MM.1S (cell line): ENCODE measurements around the gene SDCCAG8.

Experiments
- DNase-seq: peaks from one replicate; pipeline ENCODE4 v3.0.0-alpha.2; 2015
- H2AFZ ChIP-seq: fragments of 300-600 bp; sonication (generic); 2 replicates; pipeline ENCODE4 v1.6.0; 2016; ENCODE audit warnings: antibody characterized with exemption, low read length
- H3F3A ChIP-seq: fragments of 300-600 bp; sonication (generic); 2 replicates; pipeline ENCODE4 v1.6.1; 2016; ENCODE audit warnings: mild to moderate bottlenecking, antibody characterized with exemption, low read length, moderate library complexity, mixed read lengths; ENCODE audit not compliant: insufficient read depth
- H3K27ac ChIP-seq: fragments of 300-600 bp; sonication (generic); 2 replicates; pipeline ENCODE4 v1.5.1; 2016; ENCODE audit warnings: mild to moderate bottlenecking, low read length
- H3K27me3 ChIP-seq: fragments of 300-600 bp; sonication (generic); replicated peaks from 2 replicates; pipeline ENCODE4 v1.6.0; 2016; ENCODE audit warnings: low read length; ENCODE audit not compliant: insufficient read depth
- H3K36me3 ChIP-seq: fragments of 300-600 bp; sonication (generic); replicated peaks from 2 replicates; pipeline ENCODE4 v1.6.1; 2016; ENCODE audit warnings: mild to moderate bottlenecking, low read length, mixed read lengths; ENCODE audit not compliant: insufficient read depth
- H3K4me1 ChIP-seq: fragments of 300-600 bp; sonication (generic); 2 replicates; pipeline ENCODE4 v1.6.1; 2016; ENCODE audit warnings: low read length, mixed read lengths
- H3K4me2 ChIP-seq: fragments of 300-600 bp; sonication (generic); 2 replicates; pipeline ENCODE4 v1.6.0; 2016; ENCODE audit warnings: low read depth, low read length
- H3K4me3 ChIP-seq: fragments of 300-600 bp; sonication (generic); 2 replicates; pipeline ENCODE4 v1.5.1; 2016; ENCODE audit warnings: low read length, mixed read lengths
- H3K79me2 ChIP-seq: fragments of 300-600 bp; sonication (generic); 2 replicates; pipeline ENCODE4 v1.6.1; 2016; ENCODE audit warnings: mixed run types, low read length, mixed read lengths
- H3K9ac ChIP-seq: fragments of 300-600 bp; sonication (generic); 2 replicates; pipeline ENCODE4 v1.6.1; 2016; ENCODE audit warnings: low read length, mixed read lengths
- H3K9me2 ChIP-seq: fragments of 300-600 bp; sonication (generic); replicated peaks from 2 replicates; pipeline ENCODE4 v1.6.1; 2016; ENCODE audit warnings: mild to moderate bottlenecking, low read length, mixed read lengths; ENCODE audit not compliant: insufficient read depth
- H3K9me3 ChIP-seq: fragments of 300-600 bp; sonication (generic); replicated peaks from 2 replicates; pipeline ENCODE4 v1.6.1; 2016; ENCODE audit warnings: mild to moderate bottlenecking, low read length, mixed read lengths; ENCODE audit not compliant: insufficient read depth
- H4K20me1 ChIP-seq: fragments of 300-600 bp; sonication (generic); 2 replicates; pipeline ENCODE4 v1.6.1; 2016; ENCODE audit warnings: mild to moderate bottlenecking, low read length, moderate library complexity, mixed read lengths; ENCODE audit not compliant: insufficient read depth
- CTCF ChIP-seq: fragments of 300-600 bp; sonication (generic); IDR thresholded peaks from 2 replicates; pipeline ENCODE4 v1.5.1; 2016; ENCODE audit warnings: antibody characterized with exemption, low read length, mixed read lengths
- EZH2 ChIP-seq: fragments of 300-600 bp; sonication (generic); optimal IDR thresholded peaks from 2 replicates; pipeline ENCODE3; 2017; ENCODE audit warnings: low read depth, mild to moderate bottlenecking, antibody characterized with exemption, low read length, mixed read lengths
- EZH2phosphoT487 ChIP-seq: fragments of 300-600 bp; sonication (generic); IDR thresholded peaks from 2 replicates; pipeline ENCODE4 v1.6.1; 2018; ENCODE audit warnings: antibody characterized with exemption, low read length

SDCCAG8 gene

GRCh38 chr1:243272401-243272800 is 16.6 kb downstream of the SDCCAG8 start:
- H3K27me3 ChIP-seq = no peaks in the 10 kb centered on the region
- no peaks in the 10 kb centered on the region for H3K4me1 ChIP-seq
- no peaks in the 10 kb centered on the region for H3F3A ChIP-seq
- no peak overlapping the region for H2AFZ ChIP-seq
- DNase-seq = no peak
- H3K9me2 ChIP-seq = no peaks in the 10 kb centered on the region
- TF ChIP-seq EZH2phosphoT487 (no peak), EZH2 (no peak), CTCF (no peak)
- H3K4me2 ChIP-seq = no peak overlapping the region
- H3K9me3 ChIP-seq = no peaks in the 10 kb centered on the region
- H3K27ac ChIP-seq = no peak overlapping the region
- H3K9ac ChIP-seq = no peak overlapping the region
- H3K36me3 ChIP-seq = peaks cover 3% of the 10 kb centered on the region; the same call in 1 of the 2 replicates
- H3K79me2 ChIP-seq = no peaks in the 10 kb centered on the region
- no peaks in the 10 kb centered on the region for H4K20me1 ChIP-seq
- no peak overlapping the region for H3K4me3 ChIP-seq

GRCh38 chr1:243273506-243273905 is 17.7 kb downstream of the SDCCAG8 start:
- Histone ChIP-seq H2AFZ (no peak overlapping the region), H3K79me2 (no peaks in the 10 kb centered on the region), H3K9me2 (no peaks in the 10 kb centered on the region), H3K27ac (no peak overlapping the region), H3K4me3 (no peak overlapping the region), H3K36me3 (peaks cover 3% of the 10 kb centered on the region; the same call in 1 of the 2 replicates), H3F3A (no peaks in the 10 kb centered on the region), H3K4me2 (no peak overlapping the region), H3K4me1 (no peaks in the 10 kb centered on the region), H3K9ac (no peak overlapping the region), H3K27me3 (no peaks in the 10 kb centered on the region), H3K9me3 (no peaks in the 10 kb centered on the region), H4K20me1 (no peaks in the 10 kb centered on the region)
- no peak for DNase-seq
- TF ChIP-seq CTCF (no peak), EZH2 (no peak), EZH2phosphoT487 (no peak)

GRCh38 chr1:243273945-243274344 is 18.1 kb downstream of the SDCCAG8 start:
- H4K20me1 ChIP-seq = no peaks in the 10 kb centered on the region
- H3K79me2 ChIP-seq = no peaks in the 10 kb centered on the region
- no peak for TF ChIP-seq CTCF
- no peak for TF ChIP-seq EZH2phosphoT487
- TF ChIP-seq EZH2 = no peak
- H3K4me2 ChIP-seq = no peak overlapping the region
- no peak overlapping the region for H3K27ac ChIP-seq
- H2AFZ ChIP-seq = no peak overlapping the region
- no peak overlapping the region for H3K4me3 ChIP-seq
- no peaks in the 10 kb centered on the region for H3K4me1 ChIP-seq
- no peak for DNase-seq
- no peaks in the 10 kb centered on the region for H3K9me3 ChIP-seq
- H3F3A ChIP-seq = no peaks in the 10 kb centered on the region
- no peak overlapping the region for H3K9ac ChIP-seq
- H3K36me3 ChIP-seq = peaks cover 3% of the 10 kb centered on the region; the same call in 1 of the 2 replicates
- no peaks in the 10 kb centered on the region for H3K9me2 ChIP-seq
- H3K27me3 ChIP-seq = no peaks in the 10 kb centered on the region
